22Rv1 (cell line): ENCODE data around the gene FAM168B.
"Not testable (repeated sequence)": the region's sequence is repeated elsewhere in the genome, so short reads cannot be mapped to it uniquely, and the experiment has no call there.

Source experiments
- H3K27ac ChIP-seq: fragments of 450-650 bp; 2 replicates; pipeline ENCODE4 v1.5.1; 2017
- ZFX ChIP-seq: fragments of 450-650 bp; IDR thresholded peaks from 2 replicates; pipeline ENCODE4 v1.6.1; 2017; ENCODE audit warnings: antibody characterized with exemption, borderline replicate concordance
- TF ChIP-seq, protein P1 (sequence below): fragments of 450-650 bp; IDR thresholded peaks from 2 replicates; pipeline ENCODE4 v1.5.1; 2017; ENCODE audit warnings: mild to moderate bottlenecking

FAM168B gene

DNA sequence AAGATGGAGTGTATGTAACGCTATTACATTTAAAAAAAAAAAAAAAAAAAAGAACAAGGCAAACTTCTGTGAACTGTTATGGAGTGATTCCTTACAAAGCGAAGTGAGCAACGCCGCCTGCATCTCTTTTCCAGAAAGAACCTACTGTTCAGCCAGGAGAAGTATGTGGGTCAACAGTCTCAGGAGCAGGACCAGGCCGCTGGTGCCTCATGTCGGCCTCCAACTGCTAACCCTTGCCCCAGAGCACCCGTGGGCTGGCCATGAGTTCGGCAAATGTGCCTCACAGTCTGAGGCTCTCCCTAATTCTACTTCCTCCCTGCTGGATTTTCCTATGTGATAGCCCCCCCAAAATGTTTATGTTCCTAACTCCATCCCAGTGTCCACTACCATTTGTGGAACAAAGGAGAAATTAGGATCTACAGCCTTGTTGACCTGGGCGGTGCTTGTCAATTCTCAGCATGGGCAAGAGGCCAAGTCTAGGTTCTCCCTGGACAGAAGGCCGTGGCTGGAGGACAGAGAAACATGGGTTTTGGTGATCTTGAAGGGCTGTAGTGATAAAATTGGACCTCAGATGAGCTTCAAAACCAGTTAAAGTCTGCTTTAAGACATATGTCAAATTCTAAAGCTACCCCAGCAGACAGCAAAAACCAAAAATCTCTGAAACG lies 15.9 kb downstream of the FAM168B start:
- TF ChIP-seq ZFX: no peak
- TF ChIP-seq, protein P1, sequence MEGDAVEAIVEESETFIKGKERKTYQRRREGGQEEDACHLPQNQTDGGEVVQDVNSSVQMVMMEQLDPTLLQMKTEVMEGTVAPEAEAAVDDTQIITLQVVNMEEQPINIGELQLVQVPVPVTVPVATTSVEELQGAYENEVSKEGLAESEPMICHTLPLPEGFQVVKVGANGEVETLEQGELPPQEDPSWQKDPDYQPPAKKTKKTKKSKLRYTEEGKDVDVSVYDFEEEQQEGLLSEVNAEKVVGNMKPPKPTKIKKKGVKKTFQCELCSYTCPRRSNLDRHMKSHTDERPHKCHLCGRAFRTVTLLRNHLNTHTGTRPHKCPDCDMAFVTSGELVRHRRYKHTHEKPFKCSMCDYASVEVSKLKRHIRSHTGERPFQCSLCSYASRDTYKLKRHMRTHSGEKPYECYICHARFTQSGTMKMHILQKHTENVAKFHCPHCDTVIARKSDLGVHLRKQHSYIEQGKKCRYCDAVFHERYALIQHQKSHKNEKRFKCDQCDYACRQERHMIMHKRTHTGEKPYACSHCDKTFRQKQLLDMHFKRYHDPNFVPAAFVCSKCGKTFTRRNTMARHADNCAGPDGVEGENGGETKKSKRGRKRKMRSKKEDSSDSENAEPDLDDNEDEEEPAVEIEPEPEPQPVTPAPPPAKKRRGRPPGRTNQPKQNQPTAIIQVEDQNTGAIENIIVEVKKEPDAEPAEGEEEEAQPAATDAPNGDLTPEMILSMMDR: no peak

DNA sequence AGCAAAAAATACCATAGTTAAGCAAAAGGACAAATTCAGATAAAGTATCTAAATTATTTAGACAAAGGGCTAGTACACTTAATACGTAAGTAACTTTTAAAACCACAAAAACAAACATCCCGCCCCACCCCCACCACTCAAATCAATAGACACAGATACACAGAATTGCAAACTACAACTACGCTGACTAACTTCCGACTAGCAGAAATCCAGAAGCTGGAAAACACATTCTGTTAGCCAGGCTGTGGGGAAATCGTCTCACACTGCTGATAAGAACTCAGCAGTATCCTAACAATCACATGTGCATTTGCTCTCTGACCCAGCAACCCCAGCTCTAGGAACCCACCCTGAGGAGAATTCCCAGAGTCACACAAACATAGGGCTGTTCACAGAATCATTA lies 16.6 kb downstream of the FAM168B start:
- no peak for TF ChIP-seq ZFX
- TF ChIP-seq, protein P1: no peak
- H3K27ac ChIP-seq: no peak overlapping the region

More for the DNA sequence above, 15.9 kb downstream of the FAM168B start:
- H3K27ac ChIP-seq: no peak overlapping the region

DNA sequence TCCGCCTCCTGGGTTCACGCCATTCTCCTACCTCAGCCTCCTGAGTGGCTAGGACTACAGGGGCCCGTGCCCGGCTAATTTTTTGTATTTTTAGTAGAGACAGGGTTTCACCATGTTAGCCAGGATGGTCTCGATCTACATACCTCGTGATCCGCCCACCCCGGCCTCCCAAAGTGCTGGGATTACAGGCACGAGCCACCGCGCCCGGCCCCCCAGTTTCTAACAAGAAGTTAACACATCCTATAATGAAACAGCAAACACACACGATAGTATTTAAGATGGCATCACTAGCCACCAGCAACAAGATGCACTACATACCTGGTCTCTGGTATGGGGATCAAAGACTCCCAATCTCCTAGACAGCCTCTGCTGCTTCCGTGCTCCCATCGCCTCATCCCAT lies 17.7 kb downstream of the FAM168B start:
- not testable (repeated sequence) for H3K27ac ChIP-seq

DNA sequence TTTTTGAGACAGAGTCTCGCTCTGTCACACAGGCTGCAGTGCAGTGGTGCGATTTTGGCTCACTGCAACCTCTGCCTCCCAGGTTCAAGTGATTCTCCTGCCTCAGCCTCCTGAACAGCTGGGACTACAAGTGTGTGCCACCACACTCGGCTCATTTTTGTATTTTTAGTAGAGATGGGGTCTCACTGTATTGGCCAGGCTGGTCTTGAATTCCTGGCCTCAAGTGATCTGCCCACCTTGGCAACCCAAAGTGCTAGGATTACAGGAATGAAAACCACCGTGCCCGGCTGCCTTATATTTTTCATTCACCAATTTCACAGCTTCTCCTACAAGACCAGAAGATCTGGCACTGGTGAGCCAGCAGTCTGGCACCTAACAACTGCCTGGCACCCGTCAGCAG lies 25.1 kb downstream of the FAM168B start:
- H3K27ac ChIP-seq: not testable (repeated sequence)

DNA sequence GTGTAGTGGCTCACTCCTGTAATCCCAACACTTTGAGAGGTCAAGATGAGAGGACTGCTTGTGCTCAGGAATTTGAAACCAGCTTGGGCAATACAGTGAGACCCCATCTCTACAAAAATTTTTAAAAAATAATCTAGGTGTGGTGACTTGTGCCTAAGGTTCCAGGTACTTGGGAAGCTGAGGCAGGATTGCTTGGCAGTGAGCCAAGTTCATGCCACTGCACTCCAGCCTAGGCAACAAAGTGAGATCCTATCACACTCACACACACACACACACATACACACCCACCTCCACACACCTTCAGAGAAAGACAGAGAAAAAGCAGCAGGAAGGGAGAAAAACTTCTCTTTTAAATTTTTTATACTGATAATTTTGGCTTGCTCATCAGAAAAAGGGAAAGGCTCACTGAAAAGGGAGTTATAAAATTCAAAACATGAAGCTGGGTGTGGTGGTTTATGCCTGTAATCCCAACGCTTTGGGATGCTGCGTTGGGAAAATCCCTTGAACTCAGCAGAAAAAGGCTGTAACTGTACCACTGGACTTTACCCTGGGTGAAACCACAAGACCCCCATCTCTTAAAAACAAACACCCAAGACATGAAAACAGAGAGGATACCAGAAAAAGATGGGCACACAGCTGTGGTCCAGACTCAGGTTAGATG lies 25.7 kb downstream of the FAM168B start:
- no peak for TF ChIP-seq ZFX
- TF ChIP-seq, protein P1: no peak
- no peak overlapping the region for H3K27ac ChIP-seq

DNA sequence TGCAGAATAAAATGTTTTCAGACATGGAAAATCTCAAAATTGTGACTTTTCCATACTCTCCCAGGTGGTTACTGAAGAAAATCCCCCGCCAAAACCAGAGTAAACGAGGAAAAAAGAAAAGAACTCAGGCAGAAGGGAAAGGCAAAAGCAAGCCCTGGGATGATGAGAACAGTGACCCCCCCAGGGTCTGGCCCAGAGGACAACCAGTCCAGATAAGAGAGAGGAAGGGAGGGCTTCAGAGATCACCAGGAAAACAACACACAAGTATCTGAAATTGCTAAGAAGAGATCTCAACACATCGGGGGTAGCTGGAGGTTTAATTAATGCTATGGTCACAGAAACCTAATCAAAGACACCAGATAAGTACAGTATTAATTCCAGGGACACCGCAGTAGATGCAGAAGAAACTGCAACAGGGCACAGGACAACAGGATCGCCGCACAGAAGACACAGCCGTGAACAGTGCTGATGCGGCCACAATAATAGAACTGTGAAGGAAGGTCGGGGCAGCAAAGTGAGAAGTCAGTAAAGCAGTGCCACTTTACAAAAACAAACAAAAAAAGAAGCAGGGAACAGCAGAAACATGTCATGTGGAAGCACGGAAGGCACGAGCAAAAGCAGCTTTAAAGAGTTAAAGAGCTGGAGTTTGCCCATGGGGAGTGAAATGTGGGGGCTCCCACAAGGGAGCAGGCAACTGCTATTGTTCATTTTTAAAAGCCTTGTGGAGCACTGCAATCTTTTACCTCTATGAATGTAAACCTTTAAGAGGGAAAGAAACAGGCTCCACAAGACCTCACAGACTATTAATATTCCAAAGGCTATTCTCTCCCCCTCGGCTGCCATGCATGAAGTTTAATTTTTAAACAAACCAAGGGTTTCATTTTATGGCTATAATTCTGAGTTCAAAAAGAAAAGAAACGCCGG lies 28.4 kb downstream of the FAM168B start:
- TF ChIP-seq ZFX: no peak
- TF ChIP-seq, protein P1: no peak
- no peak overlapping the region for H3K27ac ChIP-seq

DNA sequence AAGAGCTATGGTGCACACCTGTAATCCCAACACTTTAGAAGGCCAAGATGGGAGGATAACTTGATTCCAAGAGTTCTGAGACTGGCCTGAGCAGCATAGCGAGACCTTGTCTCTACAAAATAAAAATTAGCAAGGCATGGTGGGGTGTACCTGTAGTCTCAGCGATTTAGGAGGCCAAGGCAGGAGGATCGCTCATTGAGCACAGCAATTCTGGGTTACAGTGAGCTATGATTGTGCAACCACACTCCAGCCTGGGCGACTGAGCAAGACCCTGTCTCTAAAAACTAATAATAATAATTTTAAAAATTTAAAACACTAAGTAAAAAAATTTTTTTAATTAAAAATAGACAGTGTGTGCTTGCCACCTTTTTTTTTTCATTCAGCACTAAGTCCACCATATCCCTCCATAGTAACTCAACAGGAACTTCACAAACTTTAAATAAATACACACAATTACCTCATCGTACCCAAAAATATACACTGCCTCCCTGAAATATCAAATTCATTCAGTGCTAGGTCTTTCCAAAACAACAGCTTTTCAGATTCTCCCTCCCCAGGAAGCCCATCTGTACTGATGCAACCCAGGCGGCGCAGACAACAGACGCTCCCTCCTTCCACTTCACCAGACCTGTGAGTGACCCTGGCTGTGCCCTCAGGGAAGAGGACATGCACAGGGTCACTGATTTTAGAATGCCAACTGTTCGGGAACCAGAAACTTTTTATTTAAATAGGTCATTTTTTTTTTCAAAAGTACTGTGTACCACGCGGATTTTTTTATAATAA lies 29.6 kb downstream of the FAM168B start:
- TF ChIP-seq ZFX: no peak
- TF ChIP-seq, protein P1: no peak
- no peak overlapping the region for H3K27ac ChIP-seq

DNA sequence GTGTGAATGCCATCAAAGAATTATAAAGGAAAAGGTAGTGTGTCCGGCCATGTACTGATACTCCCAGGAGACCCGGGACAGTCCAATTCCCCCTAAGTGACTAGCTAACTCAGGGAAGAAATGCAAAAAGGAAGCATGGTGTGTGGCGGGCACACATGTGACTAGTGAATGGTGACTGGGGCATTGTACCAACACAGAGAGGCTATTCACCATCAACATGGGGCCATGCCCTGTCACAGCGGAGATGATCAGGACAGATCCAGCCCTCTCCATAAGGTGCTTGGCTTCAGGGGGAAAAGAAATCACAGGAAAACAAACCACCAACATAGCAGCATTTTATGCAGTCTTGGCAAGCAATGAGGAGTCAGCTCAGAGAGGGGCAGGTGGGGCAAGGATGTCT lies 34.3 kb downstream of the FAM168B start:
- no peak overlapping the region for H3K27ac ChIP-seq
- TF ChIP-seq, protein P1: no peak
- TF ChIP-seq ZFX: no peak
